Right lobe of liver (tissue), 6 donors: ENCODE data around the gene SERPINB2. TPM values are rescaled to one million over a fixed set of nuclear protein-coding genes. Genes with fewer than 3 reads are reported as not detected.

ENCODE experiments used
- ATAC-seq, 4 donors: fragments of 200-7000 bp; cut with Tn5 transposase; one replicate each; pipeline ENCODE4 v1.9.1; 2020; ENCODE audit warnings: mild to moderate bottlenecking in 4 of 4, moderate library complexity in 4 of 4
- DNase-seq, 3 donors: peaks; one replicate each; pipeline ENCODE4 v3.0.0-alpha.2; 2020
- H3K27ac ChIP-seq, 3 donors: fragments of 200-600 bp; one replicate each; pipeline ENCODE4 v1.8.0; 2022
- H3K27me3 ChIP-seq, 2 donors: fragments of 200-600 bp; one replicate each; pipeline ENCODE4 v1.8.0; 2022
- H3K36me3 ChIP-seq, 4 donors: fragments of 200-600 bp; sonication (generic) in 1 of 4; one replicate each; pipeline versions ENCODE4 v1.5.1 to v1.8.0; 2017 to 2022; ENCODE audit warnings: control low read depth in 1 of 4
- H3K4me1 ChIP-seq, 4 donors: fragments of 200-600 bp; sonication (generic) in 1 of 4; one replicate each; pipeline versions ENCODE4 v1.5.1 to v1.8.0; 2017 to 2022; ENCODE audit warnings: control low read depth in 1 of 4
- H3K4me3 ChIP-seq, 3 donors: fragments of 200-600 bp; one replicate each; pipeline ENCODE4 v1.8.0; 2022
- H3K9me3 ChIP-seq, 4 donors: fragments of 200-600 bp; sonication (generic) in 1 of 4; one replicate each; pipeline versions ENCODE4 v1.5.1 to v1.8.0; 2017 to 2022; ENCODE audit warnings: control low read depth in 1 of 4
- CTCF ChIP-seq, 4 donors: fragments of 200-600 bp in 3 of 4; fragments of 450-650 bp in 1 of 4; IDR thresholded peaks; one replicate each; pipeline versions ENCODE4 v1.5.1 to v1.8.0; 2016 to 2022; ENCODE audit warnings: antibody characterized with exemption in 4 of 4, mild to moderate bottlenecking in 2 of 4
- POLR2A ChIP-seq: fragments of 450-650 bp; IDR thresholded peaks from one replicate; pipeline ENCODE4 v1.6.1; 2017; ENCODE audit warnings: antibody characterized with exemption, mild to moderate bottlenecking
- WGBS: methylation state at CpG from one replicate; pipeline ENCODE4 v1.1.6; 2018; ENCODE audit warnings: low coverage, low lambda C conversion rate; ENCODE audit not compliant: insufficient coverage; ENCODE audit errors: missing lambda C conversion rate; 5-methylcytosine and 5-hydroxymethylcytosine counted together
- intact Hi-C, 2 donors: fragments of 100-400 bp; cut with DNase I; formaldehyde crosslinking; loops; one replicate each; pipeline versions ENCODE4 v1.11.2 to v1.14.1; 2022
- total RNA-seq, 6 experiments: library from RNA; depleted of rRNA in 2 of 6; stranded (reverse); fragments of >200 nt in 2 of 6; fragmentation: NEBNext Ultra II Directional in 3 of 6; extraction: Animal tissue kit (Norgen Biotek cat#: 25700) in 3 of 6; gene quantifications; one replicate each; pipeline versions ENCODE4 v1.1.0 to v1.2.4, GENCODE V29; 2016 to 2023
- donor health status: DM: no; HTN: yes; CAD: no.
- donor health status: DM: no; HTN: no; CAD: no.
- donor health status: DM: no; HTN: no; CAD: no.
- donor health status: DM: no; HTN: yes; CAD: no.
- donor health status: DM: no; HTN: yes; CAD: no.

SERPINB2 gene
- total RNA-seq, 6 experiments from 2014 or later, result not detected

- Histone ChIP-seq H3K4me1 (no peaks in the 10 kb centered on the region), H3K27ac (no peak overlapping the region), H3K4me3 (no peak overlapping the region), H3K36me3 (no peaks in the 10 kb centered on the region), H3K27me3 (no peaks in the 10 kb centered on the region), H3K9me3 (no peaks in the 10 kb centered on the region)
- TF ChIP-seq POLR2A (no peak), CTCF (IDR thresholded peaks at IDR 0.05) (no peak)
- intact Hi-C loops, result no loop called here
- ATAC-seq, result no peak
- 47% methylated on average over 6 of the region's 6 CpGs for WGBS
- no peak for DNase-seq
Measured at GRCh38 chr18:63894106-63894772, 6.7 kb downstream of the SERPINB2 start.

- no peak overlapping the region for H3K4me3 ChIP-seq
- no peak overlapping the region for H3K27ac ChIP-seq
- ATAC-seq (no peak), DNase-seq (no peak)
- no peaks in the 10 kb centered on the region for H3K4me1 ChIP-seq
- H3K27me3 ChIP-seq, result no peaks in the 10 kb centered on the region
- intact Hi-C loops, result no loop called here
- 42% methylated on average over 6 of the region's 6 CpGs for WGBS
- no peaks in the 10 kb centered on the region for H3K36me3 ChIP-seq
- TF ChIP-seq POLR2A, result no peak
- H3K9me3 ChIP-seq, result no peaks in the 10 kb centered on the region
Measured at GRCh38 chr18:63895190-63895589, 7.7 kb downstream of the SERPINB2 start.

- intact Hi-C loops, result no loop called here
- Histone ChIP-seq H3K9me3 (no peaks in the 10 kb centered on the region), H3K27me3 (no peaks in the 10 kb centered on the region), H3K36me3 (no peaks in the 10 kb centered on the region), H3K27ac (no peak overlapping the region), H3K4me3 (no peak overlapping the region), H3K4me1 (no peaks in the 10 kb centered on the region)
- DNase-seq (no peak), ATAC-seq (no peak)
- 81% methylated on average over 4 of the region's 4 CpGs for WGBS
- TF ChIP-seq CTCF (IDR thresholded peaks at IDR 0.05) (no peak), POLR2A (no peak)
Measured at GRCh38 chr18:63897072-63897471, 9.6 kb downstream of the SERPINB2 start.

- intact Hi-C loops, result no loop called here
- H3K4me1 ChIP-seq, result no peaks in the 10 kb centered on the region
- DNase-seq (no peak), ATAC-seq (no peak)
- H3K27ac ChIP-seq, result no peak overlapping the region
- H3K9me3 ChIP-seq, result no peaks in the 10 kb centered on the region
- TF ChIP-seq POLR2A (no peak), CTCF (IDR thresholded peaks at IDR 0.05) (no peak)
- no peaks in the 10 kb centered on the region for H3K27me3 ChIP-seq
- no peak overlapping the region for H3K4me3 ChIP-seq
- H3K36me3 ChIP-seq, result no peaks in the 10 kb centered on the region
Measured at GRCh38 chr18:63899206-63899605, 11.7 kb downstream of the SERPINB2 start.

DNA sequence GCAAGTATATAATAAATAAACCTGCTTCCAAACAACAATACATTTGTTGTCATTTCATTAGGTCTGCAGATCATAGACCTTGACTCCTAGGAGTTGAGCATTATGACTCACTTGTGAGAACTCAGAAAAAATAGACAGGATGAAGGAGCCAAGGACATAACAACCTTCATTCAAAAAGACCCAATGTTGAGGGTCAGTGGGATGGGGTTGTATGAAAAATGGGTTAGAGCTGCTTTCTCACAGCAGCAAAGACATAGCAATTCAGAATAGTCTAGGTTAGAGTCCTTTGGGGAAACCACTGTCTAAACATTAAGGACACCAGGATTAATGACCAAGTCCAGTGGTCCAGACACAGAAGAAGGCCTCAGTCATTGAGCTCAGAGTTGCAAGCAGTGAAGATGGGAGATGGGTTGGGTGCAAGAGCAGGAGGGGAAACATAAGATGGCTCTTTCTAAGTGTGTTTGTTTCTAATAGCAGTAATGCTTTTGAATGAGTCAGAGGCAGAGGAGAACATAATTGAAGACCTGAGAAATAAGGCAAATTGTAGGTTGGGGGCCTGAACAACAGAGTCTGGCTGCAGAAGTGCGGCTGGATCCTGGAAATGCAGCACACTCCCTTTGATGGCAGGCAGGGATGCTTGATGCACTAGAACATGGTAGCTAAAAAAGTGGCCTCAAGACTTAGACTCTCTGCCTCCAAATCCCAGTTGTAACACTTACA, 16.5 kb downstream of the SERPINB2 start:
- TF ChIP-seq POLR2A (no peak), CTCF (IDR thresholded peaks at IDR 0.05) (no peak)
- DNase-seq, result no peak
- no CpG with 5 or more reads among the region's 1 CpG for whole genome bisulfite sequencing
- H3K27me3 ChIP-seq, result no peaks in the 10 kb centered on the region
- H3K9me3 ChIP-seq, result no peaks in the 10 kb centered on the region
- H3K36me3 ChIP-seq, result no peaks in the 10 kb centered on the region
- H3K27ac ChIP-seq, result no peak overlapping the region
- H3K4me3 ChIP-seq, result no peak overlapping the region
- no peaks in the 10 kb centered on the region for H3K4me1 ChIP-seq
- ATAC-seq, result no peak
- intact Hi-C loops, result no loop called here
